NCI-H187 (cell line): ENCODE data around the gene AARS2.

Experiments used
- DNase-seq, 2 experiments: peaks; one replicate each; lab custom pipeline; 2025; lab: John Stamatoyannopoulos, UW

The AARS2 gene

GRCh38 chr6:44300292-44300823, 12.8 kb downstream of the AARS2 start:
- DNase-seq: no peak

GRCh38 chr6:44298864-44299263, 14.3 kb downstream of the AARS2 start:
- DNase-seq: no peak

- no peak for DNase-seq
These were observed 14.9 kb downstream of the AARS2 start for GRCh38 chr6:44298055-44298803.

GRCh38 chr6:44297063-44298038, 15.8 kb downstream of the AARS2 start:
- DNase-seq: peak in 1 of 2 experiments; percentile 4

- DNase-seq: no peak
These were observed 18.0 kb downstream of the AARS2 start for GRCh38 chr6:44294832-44295791.

- no peak for DNase-seq
These were observed 20.3 kb downstream of the AARS2 start for GRCh38 chr6:44292661-44293365.

- no peak for DNase-seq
These were observed 21.3 kb downstream of the AARS2 start for GRCh38 chr6:44291841-44292240.

- no peak for DNase-seq
These were observed 23.4 kb downstream of the AARS2 start for GRCh38 chr6:44289726-44290260.

- DNase-seq: no peak
These were observed 26.4 kb downstream of the AARS2 start for GRCh38 chr6:44286747-44287146.

- DNase-seq: no peak
These were observed 26.9 kb downstream of the AARS2 start for GRCh38 chr6:44286285-44286565.

- DNase-seq: no peak
These were observed 27.4 kb downstream of the AARS2 start for GRCh38 chr6:44285552-44286284.

GRCh38 chr6:44284867-44285266, 28.3 kb downstream of the AARS2 start:
- DNase-seq: no peak

- DNase-seq: no peak
These were observed 29.0 kb downstream of the AARS2 start for GRCh38 chr6:44284121-44284520.

GRCh38 chr6:44278774-44279697, 34.1 kb downstream of the AARS2 start:
- DNase-seq: no peak

GRCh38 chr6:44278315-44278714, 34.8 kb downstream of the AARS2 start:
- no peak for DNase-seq

- no peak for DNase-seq
These were observed 35.4 kb downstream of the AARS2 start for GRCh38 chr6:44277763-44278162.

- no peak for DNase-seq
These were observed 36.2 kb downstream of the AARS2 start for GRCh38 chr6:44276667-44277640.
